ENCODE measurements around the gene PHAX.
"Not testable (repeated sequence)": the region's sequence is repeated elsewhere in the genome, so short reads cannot be mapped to it uniquely, and the experiment has no call there.

The PHAX gene

GRCh38 chr5:126600631-126601511, at the start of gene PHAX:
Gene PHAX (plus strand): TSS chr5:126600947. CDS start chr5:126600963, 16 bp downstream.
- peak; percentile 75 for DNase-seq (ENCODE audit: low spot score)

GRCh38 chr5:126552614-126553013, 48.1 kb upstream of the PHAX start:
- DNase-seq (ENCODE audit: low spot score): no peak

- not testable (repeated sequence) for DNase-seq (ENCODE audit: low spot score)
Observed at GRCh38 chr5:126555101-126555500, 45.6 kb upstream of the PHAX start.

- no peak for DNase-seq (ENCODE audit: low spot score)
Observed at GRCh38 chr5:126561908-126562307, 38.8 kb upstream of the PHAX start.

- DNase-seq (ENCODE audit: low spot score): no peak
Observed at GRCh38 chr5:126562823-126563222, 37.9 kb upstream of the PHAX start.

- DNase-seq (ENCODE audit: low spot score): no peak
Observed at GRCh38 chr5:126568206-126568755, 32.5 kb upstream of the PHAX start.

GRCh38 chr5:126575644-126576043, 25.1 kb upstream of the PHAX start:
- DNase-seq (ENCODE audit: low spot score): no peak

- DNase-seq (ENCODE audit: low spot score): no peak
Observed at GRCh38 chr5:126576974-126577373, 23.8 kb upstream of the PHAX start.

- DNase-seq (ENCODE audit: low spot score): no peak
Observed at GRCh38 chr5:126577415-126577814, 23.3 kb upstream of the PHAX start.

- DNase-seq (ENCODE audit: low spot score): no peak
Observed at GRCh38 chr5:126579716-126580115, 21.0 kb upstream of the PHAX start.

- no peak for DNase-seq (ENCODE audit: low spot score)
Observed at GRCh38 chr5:126583761-126584160, 17.0 kb upstream of the PHAX start.

GRCh38 chr5:126587551-126588390, 13.0 kb upstream of the PHAX start:
- DNase-seq (ENCODE audit: low spot score): no peak

GRCh38 chr5:126589536-126590297, 11.0 kb upstream of the PHAX start:
- no peak for DNase-seq (ENCODE audit: low spot score)

- DNase-seq (ENCODE audit: low spot score): no peak
Observed at GRCh38 chr5:126591549-126591948, 9.2 kb upstream of the PHAX start.

GRCh38 chr5:126594748-126595485, 5.8 kb upstream of the PHAX start, which contains the start of gene ALDH7A1:
Gene ALDH7A1 (minus strand): TSS chr5:126595219. CDS start chr5:126595198, 21 bp downstream.
- peak; percentile 93 for DNase-seq (ENCODE audit: low spot score)

GRCh38 chr5:126595486-126596083, 5.2 kb upstream of the PHAX start:
- no peak for DNase-seq (ENCODE audit: low spot score)

- no peak for DNase-seq (ENCODE audit: low spot score)
Observed at GRCh38 chr5:126597156-126597555, 3.6 kb upstream of the PHAX start.

- DNase-seq (ENCODE audit: low spot score): no peak
Observed at GRCh38 chr5:126599499-126599898, 1.2 kb upstream of the PHAX start.

GRCh38 chr5:126599971-126600630, 646 bp upstream of the PHAX start:
- DNase-seq (ENCODE audit: low spot score): peak; percentile 52

- DNase-seq (ENCODE audit: low spot score): no peak
Observed at GRCh38 chr5:126603402-126603991, 2.8 kb downstream of the PHAX start.

Measured in HuH-7 (cell line).